ENCODE results near the gene TRIM14.

The TRIM14 gene

DNA sequence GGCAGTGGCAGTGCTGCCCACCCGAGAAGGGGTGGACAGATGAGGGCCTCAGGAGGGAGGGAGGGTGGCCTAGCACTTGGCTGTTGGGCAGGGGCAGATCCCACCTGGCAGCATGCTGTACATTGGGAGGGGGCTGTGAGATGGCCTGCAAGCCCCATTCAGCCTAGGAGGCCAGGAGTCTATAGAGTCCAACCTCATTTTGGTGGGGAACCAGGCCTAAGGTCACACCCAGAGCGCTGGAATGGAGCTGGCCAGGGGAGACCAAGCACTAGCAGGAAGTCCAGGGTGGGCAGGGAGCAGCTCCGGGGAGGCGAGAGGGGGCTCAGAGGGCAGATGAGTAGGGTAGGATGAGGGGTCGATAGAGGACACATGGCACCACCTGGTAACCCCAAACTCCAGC is 22.9 kb downstream of the TRIM14 start:
- TF ChIP-seq BHLHE40 (IDR thresholded peaks at IDR 0.05; ENCODE audit: borderline replicate concordance) = no peak
- no peak for TF ChIP-seq FOXK2 (IDR thresholded peaks at IDR 0.05)
- no peak for TF ChIP-seq SUZ12 (IDR thresholded peaks at IDR 0.05)
- TF ChIP-seq L3MBTL2 (conservative IDR thresholded peaks at IDR 0.05) = no peak
- TF ChIP-seq TARDBP (IDR thresholded peaks at IDR 0.05) = no peak
- TF ChIP-seq HDGF (IDR thresholded peaks at IDR 0.05; ENCODE audit: borderline replicate concordance) = no peak
- no peak for TF ChIP-seq ZNF384 (IDR thresholded peaks at IDR 0.05)
- TF ChIP-seq SP1 (IDR thresholded peaks at IDR 0.05) = no peak
- TF ChIP-seq ARNT (IDR thresholded peaks at IDR 0.05) = no peak
- TF ChIP-seq CTBP1 (IDR thresholded peaks at IDR 0.05; ENCODE audit: borderline replicate concordance) = no peak
- TF ChIP-seq, protein P1, sequence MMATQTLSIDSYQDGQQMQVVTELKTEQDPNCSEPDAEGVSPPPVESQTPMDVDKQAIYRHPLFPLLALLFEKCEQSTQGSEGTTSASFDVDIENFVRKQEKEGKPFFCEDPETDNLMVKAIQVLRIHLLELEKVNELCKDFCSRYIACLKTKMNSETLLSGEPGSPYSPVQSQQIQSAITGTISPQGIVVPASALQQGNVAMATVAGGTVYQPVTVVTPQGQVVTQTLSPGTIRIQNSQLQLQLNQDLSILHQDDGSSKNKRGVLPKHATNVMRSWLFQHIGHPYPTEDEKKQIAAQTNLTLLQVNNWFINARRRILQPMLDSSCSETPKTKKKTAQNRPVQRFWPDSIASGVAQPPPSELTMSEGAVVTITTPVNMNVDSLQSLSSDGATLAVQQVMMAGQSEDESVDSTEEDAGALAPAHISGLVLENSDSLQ (IDR thresholded peaks at IDR 0.05) = no peak
- no peak for TF ChIP-seq ELF4 (IDR thresholded peaks at IDR 0.05)
- TF ChIP-seq FOXM1 (IDR thresholded peaks at IDR 0.05; ENCODE audit: borderline replicate concordance) = no peak
- TF ChIP-seq FOXA1 (IDR thresholded peaks at IDR 0.05) = no peak
- TF ChIP-seq LEF1 (IDR thresholded peaks at IDR 0.05; ENCODE audit: borderline replicate concordance) = no peak
- no peak for TF ChIP-seq NFRKB (IDR thresholded peaks at IDR 0.05)
- ChIA-PET CTCF (interaction anchor here (0.6 kb wide), 1 partner anchor 518 kb away, joined by 3 read pairs; no protein-coding TSS in a partner anchor), POLR2A (interaction anchor here (1.3 kb wide), 1 partner anchor 23 kb away, joined by 4 read pairs; the partner anchor contains the start of gene TRIM14)
- no peak for DNase-seq (ENCODE audit: extremely low spot score)

DNA sequence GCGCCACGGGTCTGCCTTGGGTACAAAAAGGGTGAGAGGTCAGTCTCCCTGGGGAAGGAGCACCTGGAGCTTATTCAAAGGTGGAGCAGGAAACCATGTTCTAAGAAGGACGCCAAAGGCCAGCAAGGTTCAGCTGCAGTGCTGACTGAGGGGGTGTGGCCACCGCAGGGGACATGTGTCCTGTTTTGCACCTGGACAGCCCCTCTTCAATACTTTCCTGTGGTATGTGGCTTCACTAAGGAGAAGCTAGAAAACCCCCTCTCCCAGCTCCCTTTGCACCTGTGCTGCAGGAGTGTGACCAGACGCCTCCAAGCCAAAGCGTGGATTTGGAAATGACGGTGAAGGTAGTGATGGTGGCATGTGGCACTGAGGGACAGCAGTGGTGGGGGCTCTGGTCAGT is 23.6 kb downstream of the TRIM14 start:
- TF ChIP-seq ZNF384 (IDR thresholded peaks at IDR 0.05) (no peak), LEF1 (IDR thresholded peaks at IDR 0.05; ENCODE audit: borderline replicate concordance) (no peak), NFRKB (IDR thresholded peaks at IDR 0.05) (no peak), FOXM1 (IDR thresholded peaks at IDR 0.05; ENCODE audit: borderline replicate concordance) (no peak), SP1 (IDR thresholded peaks at IDR 0.05) (no peak), ARNT (IDR thresholded peaks at IDR 0.05) (no peak), ELF4 (IDR thresholded peaks at IDR 0.05) (no peak), HDGF (IDR thresholded peaks at IDR 0.05; ENCODE audit: borderline replicate concordance) (no peak), FOXK2 (IDR thresholded peaks at IDR 0.05) (no peak), FOXA1 (IDR thresholded peaks at IDR 0.05) (no peak), CTBP1 (IDR thresholded peaks at IDR 0.05; ENCODE audit: borderline replicate concordance) (no peak)
- TF ChIP-seq, protein P1 (IDR thresholded peaks at IDR 0.05) = no peak
- POLR2A ChIA-PET = no interaction called here
- DNase-seq (ENCODE audit: extremely low spot score) = no peak
- CTCF ChIA-PET = interaction anchor here (0.6 kb wide), 1 partner anchor 14 kb away, joined by 4 read pairs; no protein-coding TSS in a partner anchor

DNA sequence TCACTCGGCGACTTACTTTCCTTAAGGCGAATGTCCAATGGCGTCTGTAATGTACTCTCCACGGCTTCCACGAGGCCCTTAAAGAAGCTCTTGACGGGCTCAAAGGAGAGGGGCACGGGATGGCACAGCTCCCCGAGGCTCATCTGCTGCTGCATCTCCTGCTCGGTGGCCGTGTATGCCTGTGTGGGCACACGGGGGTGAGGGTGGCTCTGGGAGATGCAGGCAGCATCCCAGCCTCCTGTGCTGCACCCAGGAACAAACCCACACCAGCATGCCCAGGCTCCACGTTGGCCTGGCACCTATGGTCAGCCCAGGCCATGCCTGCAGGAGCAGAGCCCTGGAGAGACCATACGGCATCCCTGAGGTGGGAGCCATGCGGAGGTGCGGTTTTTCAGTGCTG is 24.2 kb downstream of the TRIM14 start:
- CTCF ChIA-PET = no interaction called here
- POLR2A ChIA-PET = no interaction called here
- no peak for DNase-seq (ENCODE audit: extremely low spot score)

DNA sequence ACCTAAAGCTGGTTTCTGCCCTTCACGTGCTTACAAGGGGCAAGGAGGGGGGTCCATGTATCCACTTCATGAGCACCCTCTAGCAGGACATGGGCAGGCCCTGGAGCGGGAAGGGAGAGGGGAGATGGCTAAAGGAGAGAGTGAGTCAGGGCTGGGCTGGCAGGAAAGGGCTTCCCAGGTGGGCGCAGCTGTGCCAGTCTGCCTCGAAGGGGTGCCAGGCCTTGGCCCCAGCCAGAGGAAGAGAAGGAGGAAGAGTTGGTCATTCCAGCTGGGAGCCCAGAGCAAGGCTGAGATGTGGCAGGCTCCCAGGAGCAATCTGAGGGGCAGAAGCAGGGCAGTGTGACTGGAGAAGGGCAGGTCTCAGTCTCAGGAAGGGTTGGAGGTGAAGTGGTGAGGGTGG is 24.7 kb downstream of the TRIM14 start:
- CTCF ChIA-PET = no interaction called here
- no peak for DNase-seq (ENCODE audit: extremely low spot score)
- no peak for TF ChIP-seq BHLHE40 (IDR thresholded peaks at IDR 0.05; ENCODE audit: borderline replicate concordance)
- no peak for TF ChIP-seq NFRKB (IDR thresholded peaks at IDR 0.05)
- TF ChIP-seq CTBP1 (IDR thresholded peaks at IDR 0.05; ENCODE audit: borderline replicate concordance) = no peak
- no peak for TF ChIP-seq L3MBTL2 (conservative IDR thresholded peaks at IDR 0.05)
- TF ChIP-seq FOXM1 (IDR thresholded peaks at IDR 0.05; ENCODE audit: borderline replicate concordance) = no peak
- no peak for TF ChIP-seq SUZ12 (IDR thresholded peaks at IDR 0.05)
- no peak for TF ChIP-seq TARDBP (IDR thresholded peaks at IDR 0.05)
- no peak for TF ChIP-seq FOXA1 (IDR thresholded peaks at IDR 0.05)
- no peak for TF ChIP-seq ELF4 (IDR thresholded peaks at IDR 0.05)
- no peak for TF ChIP-seq SP1 (IDR thresholded peaks at IDR 0.05)
- TF ChIP-seq ARNT (IDR thresholded peaks at IDR 0.05) = no peak
- no peak for TF ChIP-seq ZNF384 (IDR thresholded peaks at IDR 0.05)
- POLR2A ChIA-PET = no interaction called here

More for the DNA sequence above, 24.2 kb downstream of the TRIM14 start:
- TF ChIP-seq L3MBTL2 (conservative IDR thresholded peaks at IDR 0.05) (no peak), FOXM1 (IDR thresholded peaks at IDR 0.05; ENCODE audit: borderline replicate concordance) (no peak), FOXK2 (IDR thresholded peaks at IDR 0.05) (no peak), BHLHE40 (IDR thresholded peaks at IDR 0.05; ENCODE audit: borderline replicate concordance) (no peak), HDGF (IDR thresholded peaks at IDR 0.05; ENCODE audit: borderline replicate concordance) (no peak), ZNF384 (IDR thresholded peaks at IDR 0.05) (no peak), SP1 (IDR thresholded peaks at IDR 0.05) (no peak), ARNT (IDR thresholded peaks at IDR 0.05) (no peak), NFRKB (IDR thresholded peaks at IDR 0.05) (no peak), ELF4 (IDR thresholded peaks at IDR 0.05) (no peak), CTBP1 (IDR thresholded peaks at IDR 0.05; ENCODE audit: borderline replicate concordance) (no peak), SUZ12 (IDR thresholded peaks at IDR 0.05) (no peak), LEF1 (IDR thresholded peaks at IDR 0.05; ENCODE audit: borderline replicate concordance) (no peak), FOXA1 (IDR thresholded peaks at IDR 0.05) (no peak), TARDBP (IDR thresholded peaks at IDR 0.05) (no peak)
- TF ChIP-seq, protein P1 (IDR thresholded peaks at IDR 0.05) = no peak

DNA sequence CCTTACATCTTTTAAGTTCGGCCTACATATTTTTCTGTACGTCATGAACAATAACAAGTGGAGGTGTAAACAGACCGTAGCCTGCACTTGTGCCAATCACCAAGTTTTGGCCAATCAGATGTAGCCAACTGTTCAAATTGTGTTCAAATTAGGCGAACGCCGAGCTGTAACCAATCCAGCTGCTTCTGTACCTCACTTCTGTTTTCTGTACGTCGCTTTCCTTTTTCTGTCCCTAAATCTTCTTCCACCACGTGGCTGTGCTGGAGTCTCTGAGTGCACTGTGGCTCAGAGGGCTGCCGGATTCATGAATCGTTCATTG is 26.4 kb downstream of the TRIM14 start:
- CTCF ChIA-PET = no interaction called here
- POLR2A ChIA-PET = no interaction called here
- DNase-seq (ENCODE audit: extremely low spot score) = no peak
- TF ChIP-seq TARDBP (IDR thresholded peaks at IDR 0.05) (no peak), FOXM1 (IDR thresholded peaks at IDR 0.05; ENCODE audit: borderline replicate concordance) (no peak), FOXK2 (IDR thresholded peaks at IDR 0.05) (no peak), SP1 (IDR thresholded peaks at IDR 0.05) (no peak), BHLHE40 (IDR thresholded peaks at IDR 0.05; ENCODE audit: borderline replicate concordance) (no peak), FOXA1 (IDR thresholded peaks at IDR 0.05) (no peak), NFRKB (IDR thresholded peaks at IDR 0.05) (no peak), SUZ12 (IDR thresholded peaks at IDR 0.05) (no peak), L3MBTL2 (conservative IDR thresholded peaks at IDR 0.05) (no peak), ZNF384 (IDR thresholded peaks at IDR 0.05) (no peak)
- TF ChIP-seq, protein P1 (IDR thresholded peaks at IDR 0.05) = no peak

Measured in HEK293T (cell line).